ENCODE results near the gene VSIG4.
"Not testable (repeated sequence)": the region's sequence is repeated elsewhere in the genome, so short reads cannot be mapped to it uniquely, and the experiment has no call there.

VSIG4 gene

GRCh38 chrX:66039944-66040343 lies at the start of gene VSIG4:
VSIG4 (minus strand) TSS chrX:66040080; CDS start chrX:66039998, 82 bp downstream.
- DNase-seq (ENCODE audit: low spot score): no peak

GRCh38 chrX:66076801-66077200 lies 36.9 kb upstream of the VSIG4 start:
- DNase-seq (ENCODE audit: low spot score): no peak

- DNase-seq (ENCODE audit: low spot score): no peak
These were observed 35.3 kb upstream of the VSIG4 start for GRCh38 chrX:66074920-66075879.

- DNase-seq (ENCODE audit: low spot score): no peak
These were observed 31.2 kb upstream of the VSIG4 start for GRCh38 chrX:66071126-66071525.

GRCh38 chrX:66064261-66064660 lies 24.4 kb upstream of the VSIG4 start:
- DNase-seq (ENCODE audit: low spot score): no peak

- not testable (repeated sequence) for DNase-seq (ENCODE audit: low spot score)
These were observed 17.1 kb upstream of the VSIG4 start for GRCh38 chrX:66057019-66057418.

DNA sequence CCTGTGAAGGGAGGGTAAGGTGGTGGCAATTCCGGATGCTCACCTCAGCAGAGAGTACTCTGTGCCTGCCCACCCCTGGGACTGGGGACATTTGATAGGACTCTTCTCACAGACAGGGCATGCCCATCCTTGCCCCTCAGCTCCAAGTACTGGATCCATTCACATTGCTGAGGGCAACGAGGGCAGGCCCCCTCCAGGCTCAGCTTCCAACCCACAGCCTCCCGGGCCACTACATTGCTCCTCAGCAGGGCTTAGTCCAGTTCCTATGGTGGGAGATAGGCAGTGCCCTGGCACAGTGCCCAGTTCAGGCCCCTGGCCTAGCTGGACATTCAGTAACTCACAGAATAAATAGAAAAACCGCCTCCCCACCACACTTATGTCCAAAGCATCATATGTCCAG lies 15.1 kb upstream of the VSIG4 start:
- no peak for DNase-seq (ENCODE audit: low spot score)

- DNase-seq (ENCODE audit: low spot score): no peak
These were observed 13.5 kb upstream of the VSIG4 start for GRCh38 chrX:66053414-66053813.

DNA sequence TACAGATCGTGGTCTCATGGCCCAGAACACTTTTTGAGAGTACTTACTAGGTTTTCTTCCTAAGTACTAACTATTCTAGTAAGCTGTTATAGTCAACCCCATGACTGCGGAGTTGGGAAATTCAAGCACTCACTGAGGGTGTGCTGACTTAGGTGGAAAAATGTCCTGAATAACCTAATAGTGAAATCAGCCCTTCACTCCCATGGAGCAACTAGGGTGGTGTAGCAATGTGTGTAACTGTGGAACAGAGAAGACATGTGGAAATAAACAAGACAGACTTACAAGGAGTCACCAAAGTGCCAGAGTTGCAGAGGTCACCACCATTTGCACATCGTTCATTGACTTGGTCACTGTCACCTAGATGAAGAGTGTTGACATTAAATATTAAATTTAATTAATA lies 12.1 kb upstream of the VSIG4 start:
- DNase-seq (ENCODE audit: low spot score): no peak

DNA sequence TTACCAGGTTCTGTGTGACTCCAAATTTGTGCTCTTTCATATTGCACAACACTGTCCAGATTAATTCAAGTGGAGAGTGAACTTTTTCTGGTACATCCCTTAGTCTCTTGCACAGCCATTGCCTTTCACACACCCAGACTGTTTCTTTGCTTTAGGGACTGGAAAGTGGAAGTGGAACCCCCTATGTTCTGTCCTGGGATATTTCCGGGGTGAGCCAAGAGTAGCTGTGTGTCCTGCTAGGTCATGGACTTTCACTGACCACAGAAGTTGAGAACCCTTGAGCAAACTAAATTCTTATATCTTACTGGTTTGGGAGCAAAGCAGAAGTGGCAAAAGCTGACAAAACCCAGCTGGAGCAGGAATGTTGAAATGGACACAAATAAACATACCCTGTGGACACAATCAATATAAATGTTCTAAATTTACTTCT lies 10.3 kb upstream of the VSIG4 start:
- no peak for DNase-seq (ENCODE audit: low spot score)

- DNase-seq (ENCODE audit: low spot score): no peak
These were observed 9.2 kb upstream of the VSIG4 start for GRCh38 chrX:66049056-66049455.

DNA sequence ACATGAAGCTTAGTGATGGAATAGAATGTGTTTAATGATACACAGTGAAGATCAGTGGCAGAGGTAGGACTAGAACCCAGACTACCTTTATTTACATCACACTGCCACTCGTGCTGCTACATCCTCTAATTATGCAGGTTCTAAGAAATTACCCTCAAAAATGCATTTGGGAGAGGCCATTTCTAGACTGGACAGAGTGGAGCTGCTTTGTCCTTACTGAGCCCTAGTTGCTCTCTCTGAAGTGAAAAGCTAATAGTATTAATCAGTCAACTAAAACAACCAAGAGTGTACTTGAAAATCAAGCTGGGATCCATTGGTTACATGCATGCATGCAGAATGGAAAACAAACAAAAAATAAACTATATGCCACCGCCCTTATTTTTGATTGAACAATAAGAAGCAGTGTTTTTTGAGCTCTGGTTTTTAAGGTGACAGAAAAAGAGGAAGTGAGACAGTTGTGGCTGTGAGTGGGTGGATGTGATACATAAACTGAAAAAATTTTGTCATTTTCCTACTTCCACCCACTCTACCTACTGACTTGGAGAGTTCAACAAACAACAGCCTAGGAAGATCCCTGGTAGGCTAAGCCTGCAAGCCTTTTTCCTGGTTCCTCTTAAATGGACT lies 6.8 kb upstream of the VSIG4 start:
- no peak for DNase-seq (ENCODE audit: low spot score)

GRCh38 chrX:66045894-66046293 lies 6.0 kb upstream of the VSIG4 start:
- no peak for DNase-seq (ENCODE audit: low spot score)

DNA sequence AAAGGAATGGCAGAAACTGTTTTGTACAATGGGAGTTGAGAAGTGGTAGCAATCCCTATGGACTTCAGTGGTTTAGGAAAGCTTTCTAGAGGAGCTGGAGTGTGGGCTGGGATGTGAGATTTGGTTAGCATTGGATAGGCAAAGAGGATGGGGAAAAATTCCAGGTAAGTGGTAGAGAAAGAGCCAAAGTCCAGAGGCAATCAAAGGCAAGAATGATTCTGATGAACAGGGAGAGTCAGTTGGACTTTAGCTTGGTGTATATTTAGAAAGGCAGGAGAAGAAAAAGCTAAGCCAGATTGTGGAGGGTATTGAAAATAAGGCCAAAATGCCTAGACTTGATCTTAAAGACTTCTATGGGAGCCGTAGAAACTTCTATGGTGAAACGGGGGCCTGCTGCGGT lies 3.7 kb upstream of the VSIG4 start:
- DNase-seq (ENCODE audit: low spot score): no peak

DNA sequence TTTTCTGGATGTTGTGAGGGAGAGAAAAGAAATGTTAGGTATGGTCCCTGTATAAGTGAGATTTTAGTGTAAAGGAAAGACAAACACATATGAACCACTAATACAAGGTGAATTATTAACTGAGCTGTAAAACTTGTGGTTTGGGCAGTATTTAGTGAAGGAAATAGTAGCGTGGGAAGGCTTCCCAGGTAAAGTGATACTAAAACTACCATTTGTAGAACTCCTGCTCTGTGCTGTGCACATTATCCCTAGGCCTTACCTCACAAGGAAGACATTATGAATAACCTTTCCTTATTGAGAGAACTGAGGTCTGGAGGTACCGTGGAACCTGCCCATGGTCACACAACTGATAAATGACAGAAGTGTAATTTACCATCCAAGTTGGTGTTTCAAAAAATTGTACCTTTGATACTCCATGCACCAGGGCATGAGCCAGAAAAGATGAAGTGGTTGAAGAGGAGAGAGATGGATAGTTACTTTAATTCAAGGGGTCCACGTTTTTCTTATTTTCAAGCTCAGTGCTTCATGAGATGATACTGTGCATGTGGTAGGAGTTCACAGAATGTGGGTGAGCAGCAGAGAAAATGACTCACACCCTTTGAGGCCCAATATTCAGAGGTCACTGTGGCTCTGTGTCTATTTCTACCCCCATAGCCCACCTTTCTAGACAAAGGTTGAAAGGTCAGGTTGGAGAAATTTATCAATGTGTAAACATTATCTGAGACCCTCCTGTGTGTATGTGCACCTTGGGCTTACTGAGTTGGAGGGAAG lies 2.6 kb upstream of the VSIG4 start:
- no peak for DNase-seq (ENCODE audit: low spot score)

DNA sequence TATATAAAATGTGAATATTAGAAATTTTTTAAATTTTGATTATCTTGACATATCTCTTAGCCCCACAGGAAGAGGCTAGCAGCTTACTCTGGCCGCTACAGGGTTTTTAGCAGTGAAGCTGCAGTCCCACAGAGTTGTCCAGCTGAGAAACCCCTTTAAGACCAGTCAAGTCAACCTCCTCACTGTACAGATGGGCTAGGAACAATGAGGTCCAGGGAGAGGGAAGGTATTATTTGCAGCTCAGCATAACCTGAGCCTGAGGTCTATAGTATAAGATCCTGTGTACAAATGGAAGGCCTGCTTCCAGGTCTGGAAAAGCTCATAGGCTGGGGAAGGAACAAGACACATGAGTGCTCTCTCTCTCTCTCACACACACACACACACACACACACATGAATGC lies 1.8 kb downstream of the VSIG4 start:
- no peak for DNase-seq (ENCODE audit: low spot score)

- DNase-seq (ENCODE audit: low spot score): no peak
These were observed 3.6 kb downstream of the VSIG4 start for GRCh38 chrX:66036231-66036630.

DNA sequence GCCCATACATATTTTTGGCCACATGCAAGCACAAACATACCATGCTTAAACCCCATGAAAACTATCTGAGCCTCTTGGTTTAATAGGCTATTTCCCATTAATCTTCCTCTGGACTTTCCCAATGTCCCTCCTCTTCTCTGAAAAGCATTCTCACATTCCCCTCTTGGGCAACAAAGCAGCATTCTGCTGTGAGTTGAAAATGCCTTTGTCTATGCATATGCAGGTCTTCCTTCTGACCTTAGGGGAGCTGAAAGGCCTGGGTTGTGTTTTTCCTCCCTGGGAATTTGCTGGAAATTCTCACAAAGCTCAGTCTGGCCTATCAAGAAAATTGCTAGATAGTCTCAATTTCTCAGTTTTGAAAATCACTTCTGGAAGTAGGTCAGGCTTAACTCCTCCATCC lies 4.2 kb downstream of the VSIG4 start:
- no peak for DNase-seq (ENCODE audit: low spot score)

GRCh38 chrX:66030505-66031317 lies 9.2 kb downstream of the VSIG4 start:
- peak; percentile 5 for DNase-seq (ENCODE audit: low spot score)

DNA sequence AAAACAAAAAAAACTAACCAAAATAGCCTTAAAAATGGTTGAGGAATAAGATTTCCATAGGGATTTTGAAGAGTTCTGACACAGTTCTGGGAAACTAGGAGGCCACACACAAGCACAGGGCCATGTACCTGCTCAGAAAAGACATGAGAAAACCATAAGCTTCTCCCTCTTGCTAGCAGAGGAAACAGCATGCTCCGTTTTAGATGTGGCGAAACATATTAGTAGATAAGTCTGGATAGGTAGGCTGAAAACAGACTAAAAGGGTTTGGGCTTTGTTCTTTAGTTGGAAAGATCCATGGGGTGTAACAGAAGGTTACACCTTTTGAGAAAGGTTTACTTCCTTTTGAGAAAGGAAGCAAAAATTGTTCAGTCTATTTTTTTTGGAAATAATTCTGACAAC lies 10.9 kb downstream of the VSIG4 start:
- no peak for DNase-seq (ENCODE audit: low spot score)

- no peak for DNase-seq (ENCODE audit: low spot score)
These were observed 15.3 kb downstream of the VSIG4 start for GRCh38 chrX:66024570-66024969.

GRCh38 chrX:66024092-66024467 lies 15.8 kb downstream of the VSIG4 start:
- DNase-seq (ENCODE audit: low spot score): no peak
